Endodermal cell (in vitro differentiated cells): ENCODE measurements around the gene AIG1. TPM values are rescaled to one million over a fixed set of nuclear protein-coding genes. Genes with fewer than 3 reads are reported as not detected.

Experiments used
- DNase-seq: peaks from one replicate; pipeline ENCODE4 v3.0.0-alpha.2; 2017
- H3K27ac ChIP-seq: 2 replicates; pipeline ENCODE4 v1.5.1; 2013; ENCODE audit warnings: mild to moderate bottlenecking, low read depth, low read length, moderate library complexity
- H3K27me3 ChIP-seq: 2 replicates; pipeline ENCODE4 v1.6.1; 2013; ENCODE audit warnings: mild to moderate bottlenecking, low read length, moderate library complexity; ENCODE audit not compliant: insufficient read depth, control insufficient read depth, poor library complexity, severe bottlenecking
- H3K36me3 ChIP-seq: 2 replicates; pipeline ENCODE4 v1.7.0; 2013; ENCODE audit warnings: mild to moderate bottlenecking, low read length, moderate library complexity; ENCODE audit not compliant: control insufficient read depth, insufficient read depth
- H3K4me1 ChIP-seq: one replicate; pipeline ENCODE4 v1.7.0; 2013; ENCODE audit warnings: low read length; ENCODE audit not compliant: control insufficient read depth, insufficient read depth
- H3K4me3 ChIP-seq: 2 replicates; pipeline ENCODE4 v1.5.1; 2013; ENCODE audit warnings: mild to moderate bottlenecking, low read length, moderate library complexity
- H3K9ac ChIP-seq: 2 replicates; pipeline ENCODE4 v1.6.1; 2013; ENCODE audit warnings: mild to moderate bottlenecking, low read length, moderate library complexity; ENCODE audit not compliant: poor library complexity, severe bottlenecking; ENCODE audit errors: extremely low read depth
- H3K9me3 ChIP-seq: 2 replicates; pipeline ENCODE4 v1.6.1; 2013; ENCODE audit warnings: mild to moderate bottlenecking, low read length, moderate library complexity; ENCODE audit not compliant: control insufficient read depth
- H3K27ac Mint-ChIP-seq: 2 replicates; pipeline ENCODE4 v1.8.0; 2020; ENCODE audit warnings: mixed read lengths
- H3K27me3 Mint-ChIP-seq: 2 replicates; pipeline ENCODE4 v1.8.0; 2021; ENCODE audit warnings: mild to moderate bottlenecking, mixed read lengths; ENCODE audit not compliant: insufficient read depth
- H3K36me3 Mint-ChIP-seq: 2 replicates; pipeline ENCODE4 v1.8.0; 2020; ENCODE audit warnings: low read depth, mixed read lengths
- H3K4me1 Mint-ChIP-seq: 2 replicates; pipeline ENCODE4 v1.8.0; 2020; ENCODE audit warnings: mixed read lengths
- H3K4me3 Mint-ChIP-seq: 2 replicates; pipeline ENCODE4 v1.8.0; 2020; ENCODE audit warnings: mild to moderate bottlenecking, moderate library complexity, mixed read lengths
- H3K9me3 Mint-ChIP-seq: 2 replicates; pipeline ENCODE4 v1.8.0; 2020; ENCODE audit warnings: mild to moderate bottlenecking, mixed read lengths
- WGBS, 2 experiments: methylation state at CpG; one replicate each; pipeline versions ENCODE4 v1.1.5 to v1.1.7; 2013; ENCODE audit warnings: missing lambda C conversion rate in 2 of 2, mixed read lengths in 1 of 2; ENCODE audit not compliant: insufficient coverage in 1 of 2, insufficient read length in 1 of 2; 5-methylcytosine and 5-hydroxymethylcytosine counted together
- total RNA-seq, 2 donors: library from RNA; stranded (reverse); fragmentation: NEBNext Ultra II Directional in 1 of 2; extraction: Animal tissue kit (Norgen Biotek cat#: 25700) in 1 of 2; gene quantifications; 2 replicates in 1 of 2; 3 replicates in 1 of 2; pipeline ENCODE4 v1.2.1, GENCODE V29; 2021
- TF ChIP-seq, protein P1 (sequence below): fragments of 200-600 bp; sonication (generic); conservative IDR thresholded peaks from 2 replicates; pipeline ENCODE4 v1.5.0; 2021; ENCODE audit warnings: antibody characterized with exemption, mild to moderate bottlenecking

The AIG1 gene
- total RNA-seq, 2 donors from 2014 or later, result 23.0 to 25.2 TPM

DNA sequence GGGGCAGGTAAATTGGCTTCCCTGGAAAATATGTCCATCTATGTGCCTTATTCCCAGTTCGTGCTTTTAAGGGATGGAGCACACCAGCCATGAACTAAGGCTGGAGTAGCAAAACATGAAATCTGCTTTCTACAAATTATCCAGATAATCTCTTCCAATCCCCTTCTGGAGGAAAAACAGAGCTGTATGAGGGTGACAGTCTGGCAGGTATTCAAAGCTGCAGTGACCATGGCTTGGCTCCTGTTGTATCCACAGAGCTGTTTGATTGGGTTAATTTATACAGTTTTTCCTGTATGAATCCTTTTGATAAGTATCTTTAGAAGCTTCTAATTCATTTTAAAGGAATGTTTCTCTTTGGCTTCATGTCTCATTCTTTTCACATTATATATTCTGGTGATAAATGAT, 144.4 kb downstream of the AIG1 start:
- Mint-ChIP-seq H3K9me3 (peaks cover 11% of the 10 kb centered on the region), H3K27me3 (peaks cover 24% of the 10 kb centered on the region), H3K4me3 (no peak overlapping the region), H3K4me1 (no peaks in the 10 kb centered on the region), H3K27ac (no peak overlapping the region), H3K36me3 (peaks cover 2% of the 10 kb centered on the region)
- H3K36me3 ChIP-seq, result no peaks in the 10 kb centered on the region
- no peak for DNase-seq
- peaks cover 13% of the 10 kb centered on the region for H3K9me3 ChIP-seq
- 93% methylated on average over 1 of the region's 1 CpG; no CpG with 5 or more reads in 1 of the 2 experiments for WGBS, 2 experiments
- TF ChIP-seq, protein P1, sequence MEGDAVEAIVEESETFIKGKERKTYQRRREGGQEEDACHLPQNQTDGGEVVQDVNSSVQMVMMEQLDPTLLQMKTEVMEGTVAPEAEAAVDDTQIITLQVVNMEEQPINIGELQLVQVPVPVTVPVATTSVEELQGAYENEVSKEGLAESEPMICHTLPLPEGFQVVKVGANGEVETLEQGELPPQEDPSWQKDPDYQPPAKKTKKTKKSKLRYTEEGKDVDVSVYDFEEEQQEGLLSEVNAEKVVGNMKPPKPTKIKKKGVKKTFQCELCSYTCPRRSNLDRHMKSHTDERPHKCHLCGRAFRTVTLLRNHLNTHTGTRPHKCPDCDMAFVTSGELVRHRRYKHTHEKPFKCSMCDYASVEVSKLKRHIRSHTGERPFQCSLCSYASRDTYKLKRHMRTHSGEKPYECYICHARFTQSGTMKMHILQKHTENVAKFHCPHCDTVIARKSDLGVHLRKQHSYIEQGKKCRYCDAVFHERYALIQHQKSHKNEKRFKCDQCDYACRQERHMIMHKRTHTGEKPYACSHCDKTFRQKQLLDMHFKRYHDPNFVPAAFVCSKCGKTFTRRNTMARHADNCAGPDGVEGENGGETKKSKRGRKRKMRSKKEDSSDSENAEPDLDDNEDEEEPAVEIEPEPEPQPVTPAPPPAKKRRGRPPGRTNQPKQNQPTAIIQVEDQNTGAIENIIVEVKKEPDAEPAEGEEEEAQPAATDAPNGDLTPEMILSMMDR, result no peak
- no peak overlapping the region for H3K4me3 ChIP-seq
- H3K9ac ChIP-seq, result no peak overlapping the region
- peaks cover 17% of the 10 kb centered on the region for H3K27me3 ChIP-seq
- H3K27ac ChIP-seq, result no peak overlapping the region
- H3K4me1 ChIP-seq, result no peaks in the 10 kb centered on the region

DNA sequence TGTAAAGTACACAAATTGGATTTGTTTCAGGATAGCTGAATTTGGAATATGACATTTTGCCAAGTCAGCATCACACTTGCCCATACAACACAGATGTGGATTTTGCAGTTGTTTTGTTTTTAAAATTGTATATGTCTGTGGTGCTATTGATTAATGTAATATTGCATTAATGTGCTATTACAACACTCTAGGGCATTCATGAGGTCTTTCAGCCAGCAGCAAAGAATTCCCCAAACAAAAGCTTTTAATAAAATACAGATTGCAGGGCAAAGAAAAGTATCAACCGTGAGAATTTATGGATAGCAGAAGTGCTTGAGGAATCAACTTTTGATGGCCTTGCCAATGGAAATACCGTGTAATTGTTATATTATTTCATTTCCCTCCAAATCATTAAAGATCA, 144.9 kb downstream of the AIG1 start:
- TF ChIP-seq, protein P1, result no peak
- 94% methylated on average over 2 of the region's 2 CpGs; no CpG with 5 or more reads in 1 of the 2 experiments for WGBS, 2 experiments
- H3K9me3 Mint-ChIP-seq, result peaks cover 16% of the 10 kb centered on the region
- H3K4me3 Mint-ChIP-seq, result no peak overlapping the region
- peaks cover 26% of the 10 kb centered on the region for H3K27me3 Mint-ChIP-seq
- no peak overlapping the region for H3K27ac Mint-ChIP-seq
- H3K27ac ChIP-seq, result no peak overlapping the region
- H3K36me3 Mint-ChIP-seq, result peaks cover 3% of the 10 kb centered on the region
- no peak for DNase-seq
- H3K4me1 Mint-ChIP-seq, result no peaks in the 10 kb centered on the region
- H3K4me3 ChIP-seq, result no peak overlapping the region
- H3K36me3 ChIP-seq, result no peaks in the 10 kb centered on the region
- no peak overlapping the region for H3K9ac ChIP-seq
- H3K9me3 ChIP-seq, result peaks cover 18% of the 10 kb centered on the region
- H3K27me3 ChIP-seq, result peaks cover 17% of the 10 kb centered on the region
- no peaks in the 10 kb centered on the region for H3K4me1 ChIP-seq

DNA sequence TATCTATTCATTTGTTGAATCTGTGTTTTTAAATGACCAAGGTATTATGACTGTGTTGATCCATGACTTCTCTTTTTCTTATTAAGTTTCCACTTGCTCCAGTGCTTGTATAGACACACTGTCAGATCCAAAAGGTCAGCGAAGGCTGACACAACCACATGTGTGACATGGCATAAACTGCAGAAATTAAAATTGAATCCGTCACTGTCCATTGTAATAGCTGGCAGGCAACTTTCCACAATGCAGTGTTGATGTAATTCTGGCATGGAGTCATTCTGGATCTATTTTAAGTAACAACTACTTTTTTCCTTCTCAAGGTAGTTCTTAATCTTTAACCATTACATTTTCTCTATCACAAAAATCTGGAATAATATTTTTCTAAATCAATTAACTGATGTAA, 145.3 kb downstream of the AIG1 start:
- Mint-ChIP-seq H3K4me1 (no peaks in the 10 kb centered on the region), H3K4me3 (no peak overlapping the region), H3K27me3 (peaks cover 27% of the 10 kb centered on the region), H3K27ac (no peak overlapping the region), H3K9me3 (peaks cover 17% of the 10 kb centered on the region), H3K36me3 (peaks cover 3% of the 10 kb centered on the region)
- peaks cover 20% of the 10 kb centered on the region for H3K9me3 ChIP-seq
- H3K36me3 ChIP-seq, result no peaks in the 10 kb centered on the region
- no peak overlapping the region for H3K4me3 ChIP-seq
- no peak for DNase-seq
- no peak overlapping the region for H3K27ac ChIP-seq
- H3K9ac ChIP-seq, result no peak overlapping the region
- TF ChIP-seq, protein P1, result no peak
- WGBS, 2 experiments, result 85 to 92% methylated on average over 2 of the region's 2 CpGs
- H3K4me1 ChIP-seq, result no peaks in the 10 kb centered on the region
- peaks cover 17% of the 10 kb centered on the region for H3K27me3 ChIP-seq
